Right lobe of liver (tissue), 6 donors: Measurements from ENCODE around the gene SYDE1. TPM values are rescaled to one million over a fixed set of nuclear protein-coding genes. Genes with fewer than 3 reads are reported as not detected.

Experiments used
- ATAC-seq, 4 donors: fragments of 200-7000 bp; cut with Tn5 transposase; one replicate each; pipeline ENCODE4 v1.9.1; 2020; ENCODE audit warnings: mild to moderate bottlenecking in 4 of 4, moderate library complexity in 4 of 4
- DNase-seq, 3 donors: peaks; one replicate each; pipeline ENCODE4 v3.0.0-alpha.2; 2020
- H3K27ac ChIP-seq, 3 donors: fragments of 200-600 bp; one replicate each; pipeline ENCODE4 v1.8.0; 2022
- H3K27me3 ChIP-seq, 2 donors: fragments of 200-600 bp; one replicate each; pipeline ENCODE4 v1.8.0; 2022
- H3K36me3 ChIP-seq, 4 donors: fragments of 200-600 bp; sonication (generic) in 1 of 4; one replicate each; pipeline versions ENCODE4 v1.5.1 to v1.8.0; 2017 to 2022; ENCODE audit warnings: control low read depth in 1 of 4
- H3K4me1 ChIP-seq, 4 donors: fragments of 200-600 bp; sonication (generic) in 1 of 4; one replicate each; pipeline versions ENCODE4 v1.5.1 to v1.8.0; 2017 to 2022; ENCODE audit warnings: control low read depth in 1 of 4
- H3K4me3 ChIP-seq, 3 donors: fragments of 200-600 bp; one replicate each; pipeline ENCODE4 v1.8.0; 2022
- H3K9me3 ChIP-seq, 4 donors: fragments of 200-600 bp; sonication (generic) in 1 of 4; one replicate each; pipeline versions ENCODE4 v1.5.1 to v1.8.0; 2017 to 2022; ENCODE audit warnings: control low read depth in 1 of 4
- CTCF ChIP-seq, 4 donors: fragments of 200-600 bp in 3 of 4; fragments of 450-650 bp in 1 of 4; IDR thresholded peaks; one replicate each; pipeline versions ENCODE4 v1.5.1 to v1.8.0; 2016 to 2022; ENCODE audit warnings: antibody characterized with exemption in 4 of 4, mild to moderate bottlenecking in 2 of 4
- POLR2A ChIP-seq: fragments of 450-650 bp; IDR thresholded peaks from one replicate; pipeline ENCODE4 v1.6.1; 2017; ENCODE audit warnings: antibody characterized with exemption, mild to moderate bottlenecking
- WGBS: methylation state at CpG from one replicate; pipeline ENCODE4 v1.1.6; 2018; ENCODE audit warnings: low coverage, low lambda C conversion rate; ENCODE audit not compliant: insufficient coverage; ENCODE audit errors: missing lambda C conversion rate; 5-methylcytosine and 5-hydroxymethylcytosine counted together
- intact Hi-C, 2 donors: fragments of 100-400 bp; cut with DNase I; formaldehyde crosslinking; loops; one replicate each; pipeline versions ENCODE4 v1.11.2 to v1.14.1; 2022
- total RNA-seq, 6 experiments: library from RNA; depleted of rRNA in 2 of 6; stranded (reverse); fragments of >200 nt in 2 of 6; fragmentation: NEBNext Ultra II Directional in 3 of 6; extraction: Animal tissue kit (Norgen Biotek cat#: 25700) in 3 of 6; gene quantifications; one replicate each; pipeline versions ENCODE4 v1.1.0 to v1.2.4, GENCODE V29; 2016 to 2023
- donor health status: DM: no; HTN: yes; CAD: no.
- donor health status: DM: no; HTN: no; CAD: no.
- donor health status: DM: no; HTN: no; CAD: no.
- donor health status: DM: no; HTN: yes; CAD: no.
- donor health status: DM: no; HTN: yes; CAD: no.

Gene SYDE1
- total RNA-seq, 6 experiments from 2014 or later, result 2.7 to 7.4 (median 4.6) TPM

GRCh38 chr19:15141143-15141542 lies 33.9 kb downstream of the SYDE1 start:
- TF ChIP-seq POLR2A (no peak), CTCF (IDR thresholded peaks at IDR 0.05) (no peak)
- ATAC-seq (no peak), DNase-seq (no peak)
- no peaks in the 10 kb centered on the region for H3K27me3 ChIP-seq
- 80% methylated on average over 1 of the region's 25 CpGs for WGBS
- H3K4me3 ChIP-seq, result no peak overlapping the region
- intact Hi-C loops, result loop anchor here in 1 of 2 donors (10.0 kb wide), 1 partner anchor 46 kb away; no protein-coding TSS in a partner anchor
- H3K36me3 ChIP-seq, result no peaks in the 10 kb centered on the region
- H3K27ac ChIP-seq, result no peak overlapping the region
- H3K4me1 ChIP-seq, result no peaks in the 10 kb centered on the region
- H3K9me3 ChIP-seq, result no peaks in the 10 kb centered on the region

GRCh38 chr19:15142313-15142712 lies 35.1 kb downstream of the SYDE1 start:
- WGBS, result 82% methylated on average over 5 of the region's 5 CpGs
- no peak for DNase-seq
- intact Hi-C loops, result loop anchor here in 1 of 2 donors (10.0 kb wide), 1 partner anchor 48 kb away; no protein-coding TSS in a partner anchor
- Histone ChIP-seq H3K36me3 (no peaks in the 10 kb centered on the region), H3K9me3 (no peaks in the 10 kb centered on the region), H3K4me1 (no peaks in the 10 kb centered on the region), H3K27ac (no peak overlapping the region), H3K4me3 (no peak overlapping the region), H3K27me3 (no peaks in the 10 kb centered on the region)
- no peak for TF ChIP-seq CTCF (IDR thresholded peaks at IDR 0.05)
- no peak for TF ChIP-seq POLR2A
- ATAC-seq, result no peak

- Histone ChIP-seq H3K9me3 (no peaks in the 10 kb centered on the region), H3K27ac (no peak overlapping the region), H3K27me3 (no peaks in the 10 kb centered on the region), H3K4me3 (no peak overlapping the region), H3K4me1 (no peaks in the 10 kb centered on the region), H3K36me3 (no peaks in the 10 kb centered on the region)
- DNase-seq, result no peak
- no CpG with 5 or more reads among the region's 1 CpG for WGBS
- intact Hi-C loops, result loop anchor here in 1 of 2 donors (10.0 kb wide), 1 partner anchor 49 kb away; no protein-coding TSS in a partner anchor
- ATAC-seq, result no peak
- TF ChIP-seq POLR2A, result no peak
- TF ChIP-seq CTCF (IDR thresholded peaks at IDR 0.05), result no peak
These were observed 36.9 kb downstream of the SYDE1 start for GRCh38 chr19:15144046-15144646.

- 55% methylated on average over 1 of the region's 1 CpG for WGBS
These were observed 39.9 kb downstream of the SYDE1 start for GRCh38 chr19:15147090-15147489.

More at GRCh38 chr19:15147090-15147489, 39.9 kb downstream of the SYDE1 start:
- intact Hi-C loops, result loop anchor here in 1 of 2 donors (10.0 kb wide), 1 partner anchor 52 kb away; no protein-coding TSS in a partner anchor
- Histone ChIP-seq H3K27me3 (no peaks in the 10 kb centered on the region), H3K36me3 (no peaks in the 10 kb centered on the region), H3K9me3 (no peaks in the 10 kb centered on the region), H3K4me3 (no peak overlapping the region), H3K27ac (no peak overlapping the region), H3K4me1 (no peaks in the 10 kb centered on the region)
- ATAC-seq, result no peak
- no peak for DNase-seq
- TF ChIP-seq CTCF (IDR thresholded peaks at IDR 0.05) (no peak), POLR2A (no peak)
